Coronary artery (tissue), 2 donors: Measurements from ENCODE around the gene DHX38.

ENCODE experiments used
- DNase-seq: peaks from one replicate; pipeline ENCODE4 v3.0.0-alpha.2; 2017; ENCODE audit warnings: low spot score
- H3K27ac ChIP-seq, 2 donors: fragments of 200-600 bp; sonication (generic); one replicate each; pipeline ENCODE4 v1.5.1; 2016 to 2019
- H3K4me3 ChIP-seq: fragments of 200-600 bp; sonication (generic); 2 replicates; pipeline ENCODE4 v1.5.1; 2016; ENCODE audit warnings: mild to moderate bottlenecking, moderate library complexity
- TF ChIP-seq, protein P1 (sequence below): fragments of 200-600 bp; sonication (generic); IDR thresholded peaks from one replicate; pipeline ENCODE4 v1.5.1; 2019; ENCODE audit warnings: antibody characterized with exemption

The DHX38 gene

DNA sequence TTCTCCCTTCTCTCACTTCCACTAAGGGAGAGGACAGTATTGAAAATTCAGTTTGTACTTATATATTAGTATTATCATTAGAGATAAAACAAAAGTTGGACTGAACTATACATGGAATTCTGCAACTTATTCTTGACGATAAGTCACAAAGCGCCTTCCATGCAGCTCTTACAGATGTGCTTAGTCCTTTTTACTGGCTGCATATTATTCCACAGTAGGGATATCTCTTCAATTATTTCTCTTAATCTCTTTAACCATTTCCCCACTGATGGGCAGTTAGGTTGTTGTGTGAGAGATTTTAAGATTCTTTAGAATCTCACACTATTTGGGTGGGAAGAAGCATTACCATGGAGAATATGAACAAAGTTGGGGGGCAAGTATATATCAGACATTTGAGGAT, 46.3 kb downstream of the DHX38 start:
- no peak for DNase-seq

DNA sequence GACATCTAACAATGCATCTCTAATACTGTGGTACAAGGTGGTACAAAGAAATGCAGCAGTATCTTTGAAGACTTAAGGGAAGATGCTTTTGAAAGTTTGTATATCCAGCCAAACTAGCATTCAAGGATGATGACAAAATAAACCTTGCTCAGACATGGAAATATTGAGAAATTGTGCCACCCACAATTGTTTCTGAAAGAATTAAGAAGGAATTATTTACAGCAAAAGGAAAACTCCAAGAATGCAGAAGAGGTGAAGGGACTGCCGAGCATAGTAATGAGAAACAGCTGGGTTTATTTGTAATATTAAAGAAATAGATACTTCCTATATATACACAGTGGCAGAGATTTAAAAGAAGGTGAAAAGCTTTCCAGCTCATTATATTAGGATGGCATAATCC, 48.8 kb downstream of the DHX38 start:
- DNase-seq: no peak
- Histone ChIP-seq H3K27ac (no peak overlapping the region), H3K4me3 (no peak overlapping the region)
- TF ChIP-seq, protein P1, sequence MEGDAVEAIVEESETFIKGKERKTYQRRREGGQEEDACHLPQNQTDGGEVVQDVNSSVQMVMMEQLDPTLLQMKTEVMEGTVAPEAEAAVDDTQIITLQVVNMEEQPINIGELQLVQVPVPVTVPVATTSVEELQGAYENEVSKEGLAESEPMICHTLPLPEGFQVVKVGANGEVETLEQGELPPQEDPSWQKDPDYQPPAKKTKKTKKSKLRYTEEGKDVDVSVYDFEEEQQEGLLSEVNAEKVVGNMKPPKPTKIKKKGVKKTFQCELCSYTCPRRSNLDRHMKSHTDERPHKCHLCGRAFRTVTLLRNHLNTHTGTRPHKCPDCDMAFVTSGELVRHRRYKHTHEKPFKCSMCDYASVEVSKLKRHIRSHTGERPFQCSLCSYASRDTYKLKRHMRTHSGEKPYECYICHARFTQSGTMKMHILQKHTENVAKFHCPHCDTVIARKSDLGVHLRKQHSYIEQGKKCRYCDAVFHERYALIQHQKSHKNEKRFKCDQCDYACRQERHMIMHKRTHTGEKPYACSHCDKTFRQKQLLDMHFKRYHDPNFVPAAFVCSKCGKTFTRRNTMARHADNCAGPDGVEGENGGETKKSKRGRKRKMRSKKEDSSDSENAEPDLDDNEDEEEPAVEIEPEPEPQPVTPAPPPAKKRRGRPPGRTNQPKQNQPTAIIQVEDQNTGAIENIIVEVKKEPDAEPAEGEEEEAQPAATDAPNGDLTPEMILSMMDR: no peak

More for the DNA sequence above, 46.3 kb downstream of the DHX38 start:
- TF ChIP-seq, protein P1: no peak
- Histone ChIP-seq H3K4me3 (no peak overlapping the region), H3K27ac (no peak overlapping the region)

DNA sequence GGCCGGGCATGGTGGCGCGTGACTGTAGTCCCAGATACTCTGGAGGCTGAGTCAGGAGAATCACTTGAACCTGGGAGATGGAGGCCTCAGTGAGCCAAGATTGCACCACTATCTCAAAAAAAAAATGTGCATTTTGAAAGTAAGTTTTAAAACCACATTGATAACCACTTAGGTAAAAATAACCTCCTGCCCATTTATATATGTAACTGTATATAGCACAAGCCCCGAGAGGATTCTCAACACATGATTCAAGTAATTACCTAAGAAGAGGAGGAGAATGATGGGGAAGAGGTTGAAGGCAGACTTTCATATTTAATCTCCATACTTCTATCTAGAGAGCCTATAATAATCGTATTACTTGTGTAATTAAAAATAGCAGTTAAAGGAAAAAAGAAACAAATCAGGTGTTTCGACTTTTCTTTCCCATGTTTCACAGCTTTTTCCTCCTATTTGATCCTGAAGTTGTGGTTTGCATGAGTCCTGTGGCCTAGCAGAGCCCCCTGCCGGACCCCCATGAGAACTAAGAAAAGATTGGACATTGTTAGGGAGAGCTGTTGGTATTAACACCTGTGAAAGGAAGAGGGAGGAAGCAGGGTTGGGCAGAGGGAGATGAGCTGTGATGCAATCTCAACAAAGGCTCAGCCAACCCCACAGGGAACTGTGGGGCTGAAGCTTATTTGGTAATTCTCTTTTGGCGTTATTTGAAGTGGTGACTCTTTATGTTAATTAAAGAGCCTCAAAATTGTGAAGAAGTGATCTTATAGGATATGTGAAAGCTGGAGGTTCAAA, 56.2 kb downstream of the DHX38 start:
- TF ChIP-seq, protein P1: no peak
- Histone ChIP-seq H3K4me3 (no peak overlapping the region), H3K27ac (no peak overlapping the region)
- no peak for DNase-seq

DNA sequence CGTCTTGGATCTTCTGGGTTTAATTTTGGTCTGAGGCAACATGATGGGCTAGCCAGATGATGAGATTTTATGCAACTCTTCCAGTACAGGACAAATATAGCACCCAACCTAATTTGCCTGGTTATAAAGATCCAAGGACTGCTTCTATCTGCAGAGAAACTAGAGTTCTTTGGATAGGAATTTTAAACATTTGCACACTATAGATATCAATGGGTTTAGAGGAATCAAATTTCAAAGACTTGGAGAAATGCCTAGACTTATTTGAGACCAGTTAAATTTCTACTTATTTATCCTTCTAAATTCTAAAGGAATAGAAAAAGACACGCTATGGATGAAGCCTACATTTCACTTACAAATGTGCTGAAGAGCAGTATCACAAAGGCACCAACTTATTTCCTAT, 65.7 kb downstream of the DHX38 start:
- no peak for DNase-seq
- H3K4me3 ChIP-seq: no peak overlapping the region
- TF ChIP-seq, protein P1: no peak
- H3K27ac ChIP-seq: no peak overlapping the region

DNA sequence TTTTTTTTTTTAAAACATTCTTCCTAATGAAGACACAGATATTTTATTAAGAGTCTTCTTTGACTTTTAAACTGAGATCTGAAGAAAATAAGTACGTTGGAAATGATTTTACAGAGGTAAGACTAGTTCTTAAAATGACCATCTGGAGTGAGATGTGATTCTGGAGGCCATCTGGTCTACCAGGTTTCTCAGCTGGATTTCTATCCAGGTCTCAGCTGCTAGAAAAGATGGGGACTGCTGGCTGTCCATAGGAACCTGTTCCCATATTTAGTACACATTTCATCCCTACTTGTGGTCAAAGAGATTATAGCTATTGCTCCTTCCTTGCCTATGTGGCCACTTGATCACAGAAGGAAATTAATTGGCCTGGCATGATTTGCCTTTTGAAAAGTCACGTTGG, 66.2 kb downstream of the DHX38 start:
- TF ChIP-seq, protein P1: no peak
- Histone ChIP-seq H3K27ac (no peak overlapping the region), H3K4me3 (no peak overlapping the region)
- no peak for DNase-seq

DNA sequence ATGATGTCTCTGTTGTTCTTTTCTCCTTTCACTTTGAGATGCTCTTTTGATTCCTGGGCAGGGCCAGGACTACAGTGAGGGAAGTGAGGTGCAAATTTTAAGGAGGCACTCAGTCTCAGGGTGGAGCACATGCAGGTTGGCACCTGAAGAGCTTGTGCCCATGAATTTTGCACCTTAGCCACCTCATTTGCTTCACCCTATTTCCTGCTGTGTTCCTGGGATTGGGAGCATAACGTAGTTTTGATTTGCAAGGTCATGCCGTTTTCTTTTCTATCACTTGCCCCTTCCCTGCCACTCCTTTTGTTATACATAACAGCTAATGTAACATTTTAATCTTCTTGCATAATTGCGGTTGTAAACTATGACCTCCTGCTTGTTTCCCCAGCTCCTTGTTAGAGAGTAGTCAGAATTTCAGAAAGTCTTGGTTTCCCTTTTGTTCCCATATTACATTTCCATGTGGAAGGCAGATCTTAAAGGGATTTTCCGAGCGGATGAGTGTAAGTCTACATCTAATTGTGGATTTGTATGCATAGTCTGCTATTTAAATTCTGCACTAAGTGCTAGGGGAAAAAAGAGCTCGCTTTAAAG, 68.6 kb downstream of the DHX38 start:
- no peak overlapping the region for H3K4me3 ChIP-seq
- no peak for DNase-seq
- no peak overlapping the region for H3K27ac ChIP-seq
- TF ChIP-seq, protein P1: no peak
